NCI-H2196 (cell line): ENCODE data around the gene C2orf68.
"Not testable (repeated sequence)": the region's sequence is repeated elsewhere in the genome, so short reads cannot be mapped to it uniquely, and the experiment has no call there.

Experiments
- DNase-seq: peaks from one replicate; lab custom pipeline; 2025; ENCODE audit not compliant: unreplicated experiment; lab: John Stamatoyannopoulos, UW

C2orf68 gene

GRCh38 chr2:85600951-85601770 lies 10.7 kb downstream of the C2orf68 start:
- DNase-seq, result no peak

DNA sequence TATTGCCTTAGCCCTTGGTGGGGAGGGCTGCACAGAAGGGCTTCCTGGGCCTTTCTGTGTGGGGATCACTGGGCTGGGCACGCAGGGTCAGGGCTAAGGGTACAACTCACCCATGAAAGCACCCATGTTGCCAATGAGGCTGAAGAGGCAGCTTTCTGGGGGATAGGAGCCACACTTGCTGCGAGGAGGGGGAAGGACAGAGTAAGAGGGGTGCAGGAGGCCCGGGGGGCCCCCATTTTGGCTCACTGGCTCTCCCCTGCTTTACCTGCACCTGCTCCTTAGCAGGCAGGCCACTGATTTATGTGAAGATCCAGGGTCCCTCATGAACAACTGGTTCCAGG lies 11.7 kb downstream of the C2orf68 start:
- no peak for DNase-seq

- no peak for DNase-seq
Observed at GRCh38 chr2:85599468-85600234, 12.2 kb downstream of the C2orf68 start.

DNA sequence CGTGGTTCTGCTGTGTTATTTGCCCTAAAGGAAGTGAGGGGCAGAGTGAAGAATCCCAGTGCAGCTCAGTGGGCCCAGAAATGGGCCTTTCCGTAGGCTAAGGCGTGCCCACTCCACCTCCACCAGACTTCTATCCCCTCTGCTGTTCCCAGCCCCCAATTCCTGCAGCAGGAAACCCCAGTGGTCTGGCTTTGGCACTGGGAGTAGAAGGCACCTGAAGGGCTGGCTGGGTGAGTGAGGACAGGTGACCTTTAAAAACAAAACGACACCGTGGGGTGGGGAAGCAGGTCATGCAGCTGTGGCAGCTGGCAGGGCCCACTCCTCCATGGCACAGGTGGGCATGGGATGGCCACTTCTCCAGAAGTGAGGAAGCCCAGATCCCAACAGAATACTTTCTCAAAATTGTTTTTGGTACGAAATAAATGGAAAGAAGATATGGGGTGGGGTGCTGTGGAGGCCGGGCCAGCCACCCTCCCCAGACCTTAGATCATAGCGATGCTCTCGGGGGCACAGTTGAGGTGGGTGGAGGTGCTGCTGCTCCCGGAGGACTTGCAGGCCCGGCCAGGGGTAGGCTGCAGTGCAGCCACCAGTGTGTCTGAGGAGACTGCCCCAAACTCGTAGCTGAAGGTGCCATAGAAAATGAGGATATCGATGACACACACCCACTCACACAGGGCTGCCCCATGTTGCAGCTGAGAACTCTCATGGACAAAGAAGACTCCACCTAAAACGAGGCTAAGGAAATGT lies 13.1 kb downstream of the C2orf68 start:
- DNase-seq, result no peak

GRCh38 chr2:85597241-85597640 lies 14.6 kb downstream of the C2orf68 start:
- DNase-seq, result no peak

GRCh38 chr2:85596486-85597143 lies 15.3 kb downstream of the C2orf68 start:
- no peak for DNase-seq

GRCh38 chr2:85596026-85596333 lies 15.9 kb downstream of the C2orf68 start:
- no peak for DNase-seq

GRCh38 chr2:85595301-85596025 lies 16.4 kb downstream of the C2orf68 start, which contains the start of gene RNF181:
TSS of gene RNF181 (plus strand) at chr2:85595745. CDS start at chr2:85595764, 19 bp downstream.
- DNase-seq, result peak; percentile 85

- no peak for DNase-seq
Observed at GRCh38 chr2:85594715-85595300, 17.1 kb downstream of the C2orf68 start.

- no peak for DNase-seq
Observed at GRCh38 chr2:85593023-85593422, 18.8 kb downstream of the C2orf68 start.

DNA sequence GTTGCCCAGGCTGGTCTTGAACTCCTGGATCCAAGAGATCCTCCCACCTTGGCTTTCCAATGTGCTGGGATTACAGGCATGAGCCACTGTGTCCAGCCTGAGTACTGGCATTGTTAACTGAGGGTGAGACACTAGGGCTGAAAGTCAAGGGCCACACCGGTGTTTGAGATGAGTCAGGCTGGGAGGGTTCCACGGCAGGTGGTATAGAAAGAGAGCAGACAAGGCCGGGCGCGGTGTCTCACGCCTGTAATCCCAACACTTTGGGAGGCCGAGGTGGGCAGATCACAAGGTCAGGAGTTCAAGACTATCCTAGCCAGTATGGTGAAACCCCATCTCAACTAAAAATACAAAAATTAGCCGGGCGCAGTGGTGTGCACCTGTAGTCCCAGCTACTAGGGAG lies 19.6 kb downstream of the C2orf68 start:
- DNase-seq, result not testable (repeated sequence)

DNA sequence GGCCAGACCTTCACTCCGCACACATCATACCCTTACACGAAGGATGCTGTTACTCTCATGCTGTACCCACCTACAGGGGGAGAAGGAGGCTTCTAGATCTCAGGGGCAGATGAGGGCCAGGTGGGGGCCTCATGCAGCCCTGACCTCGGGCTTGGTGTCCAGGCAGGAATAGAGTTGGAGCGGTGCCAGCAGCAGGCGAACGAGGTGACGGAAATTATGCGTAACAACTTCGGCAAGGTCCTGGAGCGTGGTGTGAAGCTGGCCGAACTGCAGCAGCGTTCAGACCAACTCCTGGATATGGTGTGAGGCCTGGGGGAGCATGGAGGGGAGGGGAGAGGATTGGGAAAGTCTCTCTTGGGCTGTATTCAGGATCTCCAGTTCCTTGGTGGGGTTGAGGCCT lies 20.3 kb downstream of the C2orf68 start:
- DNase-seq, result no peak

DNA sequence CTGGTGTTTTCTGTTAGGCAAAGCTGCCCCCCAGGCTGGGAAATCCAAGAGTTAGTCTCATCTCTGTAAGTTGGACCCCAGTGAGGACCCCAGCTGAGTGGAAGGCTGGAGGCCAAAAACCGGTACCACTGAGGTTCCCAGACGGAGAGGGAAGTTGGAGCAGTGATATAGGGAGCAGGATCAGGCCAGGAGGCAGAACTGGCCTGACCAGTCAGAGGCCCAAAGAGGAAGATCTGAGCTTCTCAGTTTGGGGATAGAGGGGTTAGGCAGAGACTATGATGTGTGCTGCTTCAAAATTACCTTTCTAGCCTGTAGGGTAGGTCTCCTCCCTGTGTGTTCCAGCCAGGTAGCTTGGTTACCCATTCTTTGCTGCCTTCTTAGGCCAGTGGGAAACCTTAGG lies 20.9 kb downstream of the C2orf68 start:
- no peak for DNase-seq

- DNase-seq, result no peak
Observed at GRCh38 chr2:85589982-85590791, 21.7 kb downstream of the C2orf68 start.

DNA sequence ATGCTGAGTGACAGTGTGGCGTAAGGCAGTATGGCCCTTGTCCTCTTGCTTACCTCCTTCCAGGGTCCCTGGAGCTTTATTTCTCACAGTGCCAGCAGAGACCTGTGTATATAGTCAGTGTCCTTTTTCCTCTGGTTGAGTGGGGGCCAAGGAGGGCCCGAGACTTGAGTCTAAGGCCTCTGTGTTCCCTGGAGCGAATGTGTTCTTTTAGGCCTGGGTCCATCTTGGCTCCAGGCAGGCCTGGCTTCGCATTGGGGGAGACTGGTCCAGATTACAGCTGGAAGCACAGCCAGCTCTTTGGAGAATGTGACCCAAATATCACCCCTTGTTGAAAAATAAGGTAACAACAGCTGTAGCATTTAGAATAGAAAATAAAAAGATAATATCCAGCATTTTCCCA lies 22.7 kb downstream of the C2orf68 start:
- no peak for DNase-seq

DNA sequence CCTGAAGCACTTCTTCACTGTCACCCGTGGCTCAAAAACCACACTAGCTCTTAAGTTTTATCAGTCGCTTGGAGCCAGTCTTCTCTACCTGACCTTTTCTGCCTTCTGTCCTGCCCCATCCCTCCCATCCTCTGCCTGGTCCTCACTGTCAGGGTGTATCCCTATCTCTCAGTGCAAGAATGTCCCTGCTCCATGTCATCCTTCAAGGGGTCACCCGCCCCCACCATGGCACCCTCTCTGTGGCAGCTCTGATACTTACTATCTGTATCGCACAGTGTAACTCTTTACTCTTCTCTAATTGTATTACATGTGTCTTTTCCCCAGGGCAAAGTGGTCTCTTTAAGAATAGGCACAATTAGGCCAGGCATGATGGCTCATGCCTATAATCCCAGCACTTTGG lies 23.2 kb downstream of the C2orf68 start:
- no peak for DNase-seq

DNA sequence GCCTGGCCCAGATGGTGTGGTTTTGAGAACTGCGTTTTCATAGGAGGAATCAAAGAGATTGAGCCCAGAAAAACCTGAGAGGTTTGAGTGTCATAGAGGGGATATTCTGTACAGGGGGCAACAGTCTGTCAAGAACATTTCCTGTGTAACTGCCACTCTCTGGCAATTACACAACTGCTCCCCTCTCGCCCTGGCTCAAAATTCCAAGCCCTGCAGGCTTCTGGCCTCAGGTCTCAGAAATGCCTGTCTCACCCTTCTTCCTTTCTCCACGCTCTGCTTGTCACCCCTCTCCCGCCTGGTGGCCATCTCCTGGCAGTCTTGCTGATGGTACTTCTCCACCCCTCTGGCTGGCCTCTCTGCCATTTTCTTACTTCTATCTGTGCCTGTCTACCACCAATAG lies 23.6 kb downstream of the C2orf68 start:
- no peak for DNase-seq

DNA sequence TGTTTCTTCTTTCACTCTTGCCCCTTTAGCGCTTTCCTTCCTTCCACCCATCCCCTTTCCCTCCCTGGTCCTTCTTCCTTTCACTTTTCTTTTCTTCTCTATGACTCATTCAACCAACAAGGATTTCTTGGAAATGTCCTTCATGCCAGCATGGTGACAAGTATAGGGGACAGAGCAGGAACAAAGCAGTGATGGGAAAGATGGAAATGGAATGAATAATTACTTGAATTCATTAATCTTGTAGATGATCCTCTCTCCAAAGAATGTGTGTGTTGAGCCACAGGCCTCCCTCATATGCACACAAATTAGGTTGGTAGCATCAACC lies 26.1 kb downstream of the C2orf68 start:
- DNase-seq, result no peak
